AG20443 (cell line): ENCODE results near the gene G3BP1.
A peak's percentile ranks its signal among the peaks of the same experiment; 100 is the strongest.
"Not testable (repeated sequence)": the region's sequence is repeated elsewhere in the genome, so short reads cannot be mapped to it uniquely, and the experiment has no call there.

Experiments
- DNase-seq: peaks from one replicate; pipeline ENCODE4 v3.0.0; 2012; ENCODE audit warnings: low spot score, mixed read lengths

Gene G3BP1

DNA sequence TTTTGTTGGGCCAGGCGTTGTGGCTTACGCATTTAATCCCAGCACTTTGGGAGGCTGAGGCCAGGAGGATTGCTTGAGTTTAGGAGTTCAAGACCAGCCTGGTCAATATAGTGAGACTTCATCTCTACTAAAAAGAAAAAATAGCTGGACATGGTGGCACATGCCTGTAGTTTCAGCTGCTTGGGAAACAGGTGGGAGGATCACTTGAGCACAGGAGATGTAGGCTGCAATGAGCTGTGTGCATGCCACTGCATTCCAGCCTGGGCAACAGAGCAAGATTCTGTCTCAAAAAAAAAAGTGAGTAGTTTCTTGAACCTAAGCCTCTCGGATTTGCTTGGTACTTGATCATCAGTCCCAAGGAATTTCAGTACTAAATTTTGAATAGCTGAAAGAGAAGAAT is 26.9 kb downstream of the G3BP1 start:
- DNase-seq: no peak

DNA sequence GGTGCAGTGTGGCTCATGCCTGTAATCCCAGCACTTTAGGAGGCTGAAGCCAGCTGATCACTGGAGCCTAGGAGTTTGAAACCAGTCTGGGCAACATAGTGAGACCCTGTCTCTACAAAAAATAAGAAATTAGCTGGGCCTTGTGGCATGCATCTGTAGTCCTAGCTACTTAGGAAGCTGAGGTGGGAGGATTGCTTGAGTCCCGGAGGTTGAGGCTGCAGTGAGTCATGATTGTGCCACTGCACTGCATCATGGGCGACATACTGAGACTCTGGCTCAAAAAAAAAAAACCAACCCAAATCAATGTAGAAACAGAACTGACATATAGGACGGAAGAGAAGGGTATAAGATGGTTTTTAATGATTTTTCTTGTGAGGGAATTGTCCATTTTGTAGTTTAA is 27.7 kb downstream of the G3BP1 start:
- DNase-seq: no peak

DNA sequence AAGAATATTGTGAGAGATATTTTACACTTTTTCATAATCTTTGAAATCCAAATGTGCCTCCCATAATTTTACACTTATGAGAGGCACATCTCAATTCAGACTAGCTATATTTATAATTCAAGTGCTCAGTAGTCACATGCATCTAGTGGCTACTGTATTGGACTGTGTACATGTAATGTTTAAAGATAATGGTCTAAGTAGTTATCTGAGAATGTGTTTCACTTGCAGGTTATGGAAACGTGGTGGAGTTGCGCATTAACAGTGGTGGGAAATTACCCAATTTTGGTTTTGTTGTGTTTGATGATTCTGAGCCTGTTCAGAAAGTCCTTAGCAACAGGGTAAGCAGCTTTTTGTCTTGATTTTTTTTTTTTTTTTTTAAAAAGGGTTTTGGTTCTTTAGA is 28.8 kb downstream of the G3BP1 start:
- DNase-seq: no peak

DNA sequence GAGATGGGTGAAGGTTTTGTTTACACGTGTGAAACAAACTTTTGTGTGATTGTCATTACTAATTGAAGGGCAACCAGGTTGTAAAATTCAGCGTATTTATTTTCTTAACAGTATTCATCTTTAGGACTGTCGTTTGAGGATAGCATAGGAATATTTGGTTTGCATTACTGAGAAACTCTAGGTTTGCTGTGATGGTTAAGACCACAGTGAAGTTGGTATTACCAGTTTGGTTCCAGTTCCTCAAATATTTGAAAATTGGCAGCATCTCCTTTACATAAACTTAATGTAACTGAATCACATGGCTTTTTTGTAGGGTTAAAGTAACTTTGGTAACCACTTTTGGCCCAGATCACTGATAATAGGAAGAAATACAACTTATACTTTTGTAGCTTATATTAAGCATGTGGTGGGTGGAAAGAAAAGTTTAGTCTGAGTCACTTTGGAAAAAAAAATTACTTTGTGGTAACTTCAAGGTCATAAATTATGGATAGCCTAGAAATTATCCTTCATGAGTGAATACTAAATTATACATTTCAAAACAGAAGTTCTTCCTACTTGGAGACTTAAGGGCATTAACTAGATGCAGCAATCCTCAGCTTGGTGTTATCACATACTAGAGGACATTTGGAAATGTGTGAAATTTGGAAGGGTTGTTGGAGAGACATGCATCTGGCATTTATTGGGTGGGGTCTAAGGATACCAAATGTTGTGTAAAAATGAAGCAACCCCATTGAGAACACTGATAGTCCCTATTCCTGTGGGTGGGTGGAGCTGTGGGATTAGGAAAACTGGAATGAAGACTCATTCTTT is 33.9 kb downstream of the G3BP1 start:
- DNase-seq: peak; percentile 72

DNA sequence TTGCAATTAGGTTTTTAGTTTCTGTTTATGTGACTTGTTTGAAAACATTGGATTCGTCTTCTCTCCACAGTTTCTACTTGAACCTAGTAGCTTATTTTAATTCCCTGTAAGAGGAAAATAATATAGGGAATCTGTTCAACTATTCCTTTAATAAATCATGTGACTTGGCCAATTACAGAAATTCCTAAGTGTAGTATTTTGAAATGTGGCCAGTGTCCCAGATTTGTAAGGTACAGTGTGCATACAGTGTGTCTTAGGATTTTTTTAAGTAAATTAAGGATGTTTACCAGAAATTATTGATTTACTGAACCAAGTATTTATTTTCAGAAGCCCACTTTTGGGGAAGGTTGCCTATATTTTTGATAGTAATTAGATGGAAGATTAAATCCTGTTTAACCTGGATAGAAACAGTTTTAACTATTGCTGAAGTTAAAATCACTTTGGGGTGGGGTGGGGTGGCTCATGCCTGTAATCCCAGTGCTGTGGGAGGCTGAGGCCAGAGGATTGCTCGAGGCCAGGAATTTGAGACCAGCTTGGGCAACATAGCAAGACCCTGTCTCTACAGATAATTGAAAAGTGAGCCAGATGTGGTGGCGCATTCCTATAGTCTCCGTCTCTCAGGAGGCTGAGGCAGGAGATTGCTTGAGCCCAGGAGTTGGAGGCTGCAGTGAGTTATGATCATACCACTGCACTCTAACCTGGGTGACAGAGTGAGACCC is 36.9 kb downstream of the G3BP1 start:
- no peak for DNase-seq

GRCh38 chr5:151810449-151810848 is 38.7 kb downstream of the G3BP1 start:
- DNase-seq: no peak

DNA sequence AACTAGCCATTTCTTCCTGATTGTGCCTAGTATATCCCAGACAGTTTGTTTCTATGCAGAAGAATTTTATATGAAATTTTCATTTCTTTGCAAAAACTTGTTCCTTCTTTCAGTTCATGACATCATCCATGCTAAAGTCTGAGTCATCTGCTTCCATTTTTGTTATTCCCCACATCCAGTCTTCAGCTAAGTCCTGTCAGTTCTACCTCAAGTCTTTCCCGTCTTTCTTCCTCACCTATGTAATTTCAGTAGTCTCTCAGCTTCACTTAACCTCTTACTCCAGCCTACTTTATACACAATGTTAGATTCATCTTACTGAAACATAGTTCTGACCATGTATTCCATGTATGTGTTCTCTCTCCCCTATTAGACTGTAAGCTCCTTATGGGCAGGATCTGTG is 39.1 kb downstream of the G3BP1 start:
- no peak for DNase-seq

DNA sequence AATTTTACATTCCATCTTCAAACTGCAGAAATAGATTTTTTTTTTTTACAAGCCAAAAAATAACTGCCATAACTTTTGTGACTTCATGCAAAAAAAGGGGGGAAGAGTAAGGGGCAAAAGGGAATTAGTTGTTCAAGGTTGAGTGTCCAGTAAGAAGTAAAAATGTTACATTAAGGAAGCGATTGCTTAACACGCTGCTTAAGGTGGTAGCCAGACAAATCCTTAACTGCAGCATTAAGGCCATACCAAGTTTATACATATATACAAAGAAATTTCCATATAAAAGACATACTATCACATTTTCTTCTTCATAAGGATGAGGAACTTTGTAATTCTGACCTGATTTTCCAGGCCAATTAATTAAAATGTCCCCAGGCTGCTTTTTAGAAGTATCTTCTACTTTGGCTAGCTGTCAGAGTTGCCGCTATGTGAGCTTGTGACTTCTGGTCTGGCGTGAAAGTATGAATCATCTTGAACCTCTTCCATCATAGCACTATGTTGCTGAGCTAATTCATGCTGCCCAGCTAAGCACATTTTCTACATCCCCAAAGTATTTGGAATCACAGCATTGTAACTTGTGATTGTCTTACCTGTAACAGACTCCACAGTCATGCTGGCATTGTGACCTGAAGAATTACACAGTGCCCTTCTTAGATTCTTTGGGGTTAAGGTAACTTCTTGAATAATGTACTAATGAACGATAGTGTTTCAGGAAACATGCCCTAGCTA is 40.0 kb downstream of the G3BP1 start:
- peak; percentile 57 for DNase-seq

DNA sequence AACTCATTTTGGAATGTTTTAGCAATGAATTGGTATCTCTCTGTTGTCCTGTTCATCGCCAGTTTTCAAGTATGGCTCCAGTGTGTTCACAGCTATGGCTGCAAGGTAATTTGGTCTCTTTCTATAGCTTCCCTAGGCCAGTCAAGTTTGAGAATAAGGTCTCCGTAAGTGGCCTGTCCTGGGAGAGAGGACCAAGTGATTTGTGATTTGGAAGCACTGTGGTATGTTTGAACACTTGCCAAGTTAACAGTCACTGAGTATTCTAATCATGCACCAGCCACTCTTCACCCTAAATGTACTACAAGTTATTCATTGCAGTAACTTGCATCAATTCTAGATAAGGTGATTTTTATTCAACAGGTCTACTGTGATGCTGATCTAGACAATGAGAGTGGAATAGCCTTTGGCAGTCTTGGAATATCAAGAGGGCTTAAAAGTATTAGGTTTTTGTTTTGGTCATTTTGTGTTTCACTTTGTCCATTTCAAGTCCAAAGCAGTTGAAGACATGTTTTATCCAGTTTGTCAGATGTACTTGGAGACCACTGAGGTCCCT is 41.1 kb downstream of the G3BP1 start:
- no peak for DNase-seq

- DNase-seq: no peak
Measured at GRCh38 chr5:151815051-151815450, 43.3 kb downstream of the G3BP1 start.

- no peak for DNase-seq
Measured at GRCh38 chr5:151819830-151820229, 48.1 kb downstream of the G3BP1 start.

- DNase-seq: no peak
Measured at GRCh38 chr5:151820271-151820670, 48.5 kb downstream of the G3BP1 start.

- DNase-seq: no peak
Measured at GRCh38 chr5:151820903-151821302, 49.1 kb downstream of the G3BP1 start.

- no peak for DNase-seq
Measured at GRCh38 chr5:151822141-151822540, 50.4 kb downstream of the G3BP1 start.

- peak; percentile 83 for DNase-seq
Measured at GRCh38 chr5:151825445-151825844, 53.7 kb downstream of the G3BP1 start.

- no peak for DNase-seq
Measured at GRCh38 chr5:151829370-151829769, 57.6 kb downstream of the G3BP1 start.

- not testable (repeated sequence) for DNase-seq
Measured at GRCh38 chr5:151832843-151833242, 61.1 kb downstream of the G3BP1 start.

DNA sequence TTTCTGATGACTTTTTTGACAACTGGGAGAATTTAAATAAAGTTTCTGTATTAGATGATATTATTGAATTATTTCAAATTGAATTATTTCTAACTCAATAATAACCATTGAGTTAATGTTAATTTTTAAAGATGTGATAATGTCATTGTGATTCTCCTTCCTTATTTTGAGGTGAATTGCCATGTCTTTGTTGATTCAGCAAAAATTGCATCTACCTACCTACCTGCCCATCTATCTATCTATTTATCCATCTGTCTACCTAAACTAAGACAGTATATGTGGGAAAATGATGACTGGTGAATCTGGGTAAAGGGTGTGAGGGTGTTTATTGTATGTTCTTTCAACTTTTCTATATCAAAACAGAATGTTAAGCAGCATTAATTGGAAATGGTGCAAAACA is 75.0 kb downstream of the G3BP1 start:
- no peak for DNase-seq

GRCh38 chr5:151847871-151848270 is 76.1 kb downstream of the G3BP1 start:
- no peak for DNase-seq

DNA sequence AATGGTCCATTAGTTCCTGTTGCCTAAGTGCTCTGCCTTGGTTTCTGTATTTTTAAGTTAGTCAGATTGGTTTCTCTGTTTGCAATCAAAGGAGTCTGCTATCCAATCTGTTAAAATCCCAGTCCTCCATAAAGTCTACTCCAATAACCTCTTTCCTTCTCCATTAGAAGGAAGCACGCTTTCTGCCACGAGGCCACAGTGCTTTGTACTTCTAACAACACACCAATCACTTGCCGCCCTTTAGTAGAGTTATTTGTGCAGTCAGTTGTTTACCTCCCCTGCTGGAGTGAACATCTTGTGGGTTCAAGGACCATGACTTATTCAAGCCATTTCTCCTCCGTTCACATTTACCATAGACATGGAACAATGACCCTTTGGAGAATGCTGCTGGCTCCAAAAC is 83.9 kb downstream of the G3BP1 start:
- no peak for DNase-seq

DNA sequence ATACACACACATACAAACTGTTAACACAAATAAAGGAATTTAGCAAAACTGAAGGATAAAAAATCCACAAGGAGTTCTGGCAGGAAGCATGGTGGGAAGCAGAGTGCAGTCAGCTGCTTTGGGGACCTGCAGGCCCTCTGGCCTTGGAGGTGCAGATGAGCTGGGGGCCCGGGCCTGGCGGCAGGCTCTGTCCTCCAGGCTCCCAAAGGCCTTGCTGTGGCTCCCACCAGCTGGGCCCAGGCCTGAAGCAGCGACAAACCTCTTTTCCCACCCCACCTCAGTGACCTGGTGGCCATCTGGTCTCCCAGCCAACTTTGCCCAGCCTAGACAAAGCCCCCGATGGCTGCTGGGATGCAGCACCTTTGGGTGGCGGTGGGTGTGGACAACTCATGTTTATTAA is 85.1 kb downstream of the G3BP1 start:
- no peak for DNase-seq

- not testable (repeated sequence) for DNase-seq
Measured at GRCh38 chr5:151860867-151861266, 89.1 kb downstream of the G3BP1 start.
